ENCODE measurements around the gene NAA38. TPM values are rescaled to one million over a fixed set of nuclear protein-coding genes. Genes with fewer than 3 reads are reported as not detected.

Gene NAA38
- total RNA-seq, 4 donors from 2014 or later: 24.6 to 180 (median 79.6) TPM

DNA sequence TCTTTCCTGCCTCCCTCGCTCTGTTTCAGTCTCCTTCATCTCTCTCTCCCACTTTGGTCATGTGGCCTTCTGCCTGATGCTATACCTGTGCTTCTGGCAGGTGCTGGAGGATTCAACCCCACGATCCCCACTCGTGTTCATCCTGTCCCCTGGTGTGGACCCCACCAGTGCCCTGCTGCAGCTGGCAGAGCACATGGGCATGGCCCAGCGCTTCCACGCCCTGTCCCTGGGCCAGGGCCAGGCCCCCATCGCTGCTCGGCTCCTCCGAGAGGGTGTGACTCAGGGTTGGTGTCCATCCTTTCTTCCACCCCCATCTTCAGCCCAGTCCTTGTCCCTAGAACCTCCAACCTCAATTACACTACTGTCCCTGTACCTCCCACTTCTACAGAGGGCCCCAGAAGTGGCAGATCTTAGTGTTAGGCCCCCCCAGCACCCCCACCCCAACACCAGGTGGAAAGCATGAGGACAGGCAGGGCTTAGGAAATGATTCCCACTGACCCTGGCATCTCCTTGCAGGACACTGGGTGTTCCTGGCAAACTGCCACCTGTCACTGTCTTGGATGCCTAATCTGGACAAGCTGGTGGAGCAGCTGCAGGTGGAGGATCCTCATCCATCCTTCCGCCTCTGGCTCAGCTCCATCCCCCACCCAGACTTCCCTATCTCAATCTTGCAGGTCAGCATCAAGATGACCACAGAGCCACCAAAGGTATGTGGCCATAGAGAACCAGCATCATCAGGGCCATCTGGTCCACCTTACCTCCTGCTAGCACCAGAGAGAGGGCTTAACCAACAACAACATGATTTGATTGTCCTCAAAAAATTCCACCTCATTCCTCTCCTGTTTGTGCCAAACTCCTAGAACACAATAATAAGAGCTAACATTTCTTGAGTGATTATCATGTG is 33.1 kb downstream of the NAA38 start:
- Histone ChIP-seq H3K4me3 (replicated peaks in 1 of 3) (no peak overlapping the region), H3K36me3 (no peaks in the 10 kb centered on the region), H3K27me3 (no peaks in the 10 kb centered on the region), H3K4me1 (no peaks in the 10 kb centered on the region), H3K9me3 (no peaks in the 10 kb centered on the region), H3K27ac (no peak overlapping the region)
- WGBS, 2 donors: 69 to 86% methylated on average over 8 to 9 of the region's 9 CpGs
- DNase-seq: no peak
- TF ChIP-seq CTCF (IDR thresholded peaks at IDR 0.05): no peak
- TF ChIP-seq POLR2A (IDR thresholded peaks at IDR 0.05): no peak
- intact Hi-C loops (cut with DNase I): loop anchor here (5.0 kb wide), 2 partner anchors 33 to 163 kb away; partner anchors contain the start of genes CYB5D1, NAA38 and TMEM88

DNA sequence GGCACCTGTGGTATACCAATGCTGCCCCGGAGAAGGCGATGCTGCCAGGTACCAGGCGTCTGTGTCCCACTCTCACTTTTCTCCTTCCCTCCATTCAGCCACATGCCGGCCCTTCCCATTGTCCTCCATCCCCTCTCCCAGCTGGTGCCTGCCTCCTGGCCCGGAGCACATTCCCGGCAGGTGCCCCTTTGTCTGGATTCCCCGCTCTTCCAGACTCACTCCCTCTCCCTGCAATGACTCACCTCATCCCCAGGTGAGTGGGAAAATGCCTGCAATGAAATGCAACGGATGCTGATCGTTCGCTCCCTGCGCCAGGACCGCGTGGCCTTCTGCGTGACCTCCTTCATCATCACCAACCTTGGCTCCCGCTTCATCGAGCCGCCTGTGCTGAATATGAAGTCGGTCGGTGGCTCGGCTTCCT is 33.8 kb downstream of the NAA38 start:
- H3K4me3 ChIP-seq (replicated peaks in 1 of 3): no peak overlapping the region
- H3K4me1 ChIP-seq: no peaks in the 10 kb centered on the region
- DNase-seq: no peak
- no peak overlapping the region for H3K27ac ChIP-seq
- WGBS, 2 donors: 83 to 84% methylated on average over 20 of the region's 20 CpGs
- TF ChIP-seq POLR2A (IDR thresholded peaks at IDR 0.05) (no peak), CTCF (IDR thresholded peaks at IDR 0.05) (no peak)
- H3K27me3 ChIP-seq: no peaks in the 10 kb centered on the region
- H3K36me3 ChIP-seq: no peaks in the 10 kb centered on the region
- H3K9me3 ChIP-seq: no peaks in the 10 kb centered on the region
- intact Hi-C loops (cut with DNase I): loop anchor here (5.0 kb wide), 2 partner anchors 34 to 164 kb away; partner anchors contain the start of genes CYB5D1, NAA38 and TMEM88

DNA sequence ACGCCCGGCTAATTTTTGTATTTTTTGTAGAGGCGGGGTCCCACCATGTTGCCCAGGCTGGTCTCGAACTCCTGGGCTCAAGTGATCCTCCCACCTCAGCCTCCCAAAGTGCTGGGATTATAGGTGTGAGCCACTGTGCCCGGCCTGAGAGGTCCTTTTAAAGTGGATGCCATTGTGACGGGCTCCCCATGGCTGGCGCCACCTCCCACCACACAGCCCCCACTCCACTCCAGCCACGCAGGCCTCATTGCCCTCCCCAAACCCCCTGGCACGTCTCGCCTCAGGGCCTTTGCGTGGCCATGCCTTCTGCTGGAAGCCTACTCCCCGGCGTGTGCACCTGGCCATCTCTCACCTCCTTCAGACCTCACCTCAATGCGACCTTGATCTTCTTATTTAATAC is 35.2 kb downstream of the NAA38 start:
- H3K9me3 ChIP-seq: no peaks in the 10 kb centered on the region
- no peaks in the 10 kb centered on the region for H3K4me1 ChIP-seq
- intact Hi-C loops (cut with DNase I): loop anchor here (5.0 kb wide), 2 partner anchors 35 to 165 kb away; partner anchors contain the start of genes CYB5D1, NAA38 and TMEM88
- no peaks in the 10 kb centered on the region for H3K36me3 ChIP-seq
- no peak for DNase-seq
- H3K27me3 ChIP-seq: no peaks in the 10 kb centered on the region
- WGBS, 2 donors: 75 to 78% methylated on average over 14 of the region's 14 CpGs
- TF ChIP-seq POLR2A (IDR thresholded peaks at IDR 0.05) (no peak), CTCF (IDR thresholded peaks at IDR 0.05) (no peak)
- H3K4me3 ChIP-seq (replicated peaks in 1 of 3): no peak overlapping the region
- no peak overlapping the region for H3K27ac ChIP-seq

DNA sequence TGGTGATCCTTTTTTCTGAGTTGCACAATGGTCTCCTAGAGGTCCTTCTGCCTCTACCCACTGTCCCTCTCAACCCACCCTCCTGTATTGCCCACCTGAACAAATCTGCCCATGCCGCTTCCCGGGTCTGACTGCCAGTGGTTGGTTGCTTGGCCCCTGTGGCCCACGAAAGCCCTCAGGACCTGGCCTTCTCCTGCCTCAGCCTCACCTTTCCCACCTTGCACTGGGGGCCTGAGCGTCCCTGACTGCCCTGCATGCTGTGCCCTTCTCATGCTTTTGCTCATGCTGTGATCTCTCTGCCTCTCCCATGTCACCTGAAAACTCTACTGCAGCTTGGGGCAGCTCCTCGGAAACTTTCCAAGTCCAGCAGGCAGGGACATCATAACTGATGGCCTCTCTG is 37.1 kb downstream of the NAA38 start:
- Histone ChIP-seq H3K36me3 (no peaks in the 10 kb centered on the region), H3K27ac (no peak overlapping the region), H3K9me3 (no peaks in the 10 kb centered on the region), H3K4me3 (replicated peaks in 1 of 3) (no peak overlapping the region), H3K27me3 (no peaks in the 10 kb centered on the region), H3K4me1 (no peaks in the 10 kb centered on the region)
- intact Hi-C loops (cut with DNase I): loop anchor here (5.0 kb wide), 2 partner anchors 37 to 167 kb away; partner anchors contain the start of genes CYB5D1, NAA38 and TMEM88
- 81 to 87% methylated on average over 5 of the region's 5 CpGs for WGBS, 2 donors
- no peak for TF ChIP-seq POLR2A (IDR thresholded peaks at IDR 0.05)
- TF ChIP-seq CTCF (IDR thresholded peaks at IDR 0.05): no peak
- DNase-seq: no peak

Data from thyroid gland (tissue), 4 donors.